Activated CD4-positive, CD25-positive, alpha-beta regulatory T cell treated with anti-CD3 and anti-CD28 coated beads, Interleukin-2, amount 50 U/mL, for 16 hours (primary cell): ENCODE measurements around the gene CDK11A.

Experiments used
- DNase-seq: peaks from one replicate; pipeline ENCODE4 v3.0.0-alpha.2; 2020; ENCODE audit warnings: low read depth, low spot score

Gene CDK11A

GRCh38 chr1:1724035-1724864, at the start of gene CDK11A:
TSS of gene CDK11A (minus strand) at chr1:1724357. CDS start at chr1:1722818, 1,539 bp downstream.
- DNase-seq, result peak; percentile 99

DNA sequence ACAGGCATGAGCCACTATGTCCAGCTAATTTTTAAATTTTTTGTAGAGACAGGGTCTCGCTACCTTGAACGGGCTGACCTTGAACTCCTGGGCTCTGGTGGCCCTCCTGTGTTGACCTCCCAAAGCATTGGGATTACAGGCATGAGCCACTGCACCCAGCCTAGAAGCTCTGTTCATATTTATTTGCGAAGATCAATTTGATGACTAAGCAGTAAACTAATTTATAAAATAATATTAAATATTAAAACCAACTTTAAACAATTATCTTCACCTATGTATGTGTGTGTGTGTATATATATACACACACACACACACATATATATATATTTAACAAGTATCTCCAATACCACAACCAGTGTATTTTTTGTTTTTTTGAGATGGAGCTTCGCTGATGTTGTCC, 49.7 kb upstream of the CDK11A start:
- no peak for DNase-seq

DNA sequence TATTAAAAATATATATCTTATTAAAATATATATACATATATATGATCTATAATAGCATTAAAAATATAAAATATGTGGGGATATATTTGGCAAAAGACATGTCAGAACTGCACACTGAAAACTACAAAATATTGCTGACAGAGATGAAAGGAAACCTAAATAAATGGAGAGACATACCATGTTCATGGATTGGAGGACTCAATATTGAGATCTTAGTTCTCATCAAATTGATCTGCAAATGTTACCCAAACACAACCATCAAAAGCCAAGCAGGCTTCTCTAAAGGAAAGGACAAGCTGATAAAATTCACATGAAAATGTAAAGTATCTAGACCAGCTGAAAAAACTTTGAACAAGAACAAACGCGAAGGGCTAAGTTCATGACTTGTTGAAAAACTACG, 46.9 kb upstream of the CDK11A start:
- DNase-seq, result no peak

- DNase-seq, result no peak
These were observed 45.9 kb upstream of the CDK11A start for GRCh38 chr1:1770102-1770501.

DNA sequence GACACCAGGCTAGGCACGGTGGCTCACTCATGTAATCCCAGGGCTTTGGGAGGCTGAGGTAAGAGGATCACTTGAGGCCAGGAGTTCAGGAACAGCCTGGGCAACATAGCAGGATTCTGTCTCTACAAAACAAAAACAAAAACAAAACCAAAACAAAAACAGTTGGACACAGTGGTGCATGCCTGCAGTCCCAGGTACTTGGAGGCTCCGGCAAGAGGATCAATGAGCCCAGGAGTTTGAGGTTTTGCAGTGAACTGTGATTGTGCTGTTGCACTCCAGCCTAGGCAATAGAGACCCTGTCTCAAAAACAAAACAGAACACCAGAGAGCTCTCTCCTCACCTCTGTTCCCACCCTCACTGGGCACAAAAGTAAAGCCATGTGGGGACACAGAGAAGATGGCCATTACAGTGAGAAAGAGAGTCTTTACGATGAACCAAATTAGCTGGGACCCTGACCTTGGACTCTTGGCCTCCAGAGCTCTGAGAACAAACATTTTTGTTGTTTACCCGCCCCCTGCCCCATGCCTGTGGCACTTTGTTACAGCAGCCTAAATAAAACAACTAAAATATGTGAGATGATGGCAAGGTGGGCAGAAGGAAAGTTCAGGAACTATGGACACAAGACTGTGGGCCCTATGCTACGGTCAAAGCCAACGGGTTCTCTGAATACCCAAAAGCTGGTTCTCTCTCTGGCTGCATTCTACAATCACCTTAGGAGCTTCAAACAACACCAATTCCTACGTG, 44.3 kb upstream of the CDK11A start:
- no peak for DNase-seq

- no peak for DNase-seq
These were observed 40.8 kb upstream of the CDK11A start for GRCh38 chr1:1764876-1765470.

GRCh38 chr1:1763657-1764621, 39.8 kb upstream of the CDK11A start:
- DNase-seq, result no peak

DNA sequence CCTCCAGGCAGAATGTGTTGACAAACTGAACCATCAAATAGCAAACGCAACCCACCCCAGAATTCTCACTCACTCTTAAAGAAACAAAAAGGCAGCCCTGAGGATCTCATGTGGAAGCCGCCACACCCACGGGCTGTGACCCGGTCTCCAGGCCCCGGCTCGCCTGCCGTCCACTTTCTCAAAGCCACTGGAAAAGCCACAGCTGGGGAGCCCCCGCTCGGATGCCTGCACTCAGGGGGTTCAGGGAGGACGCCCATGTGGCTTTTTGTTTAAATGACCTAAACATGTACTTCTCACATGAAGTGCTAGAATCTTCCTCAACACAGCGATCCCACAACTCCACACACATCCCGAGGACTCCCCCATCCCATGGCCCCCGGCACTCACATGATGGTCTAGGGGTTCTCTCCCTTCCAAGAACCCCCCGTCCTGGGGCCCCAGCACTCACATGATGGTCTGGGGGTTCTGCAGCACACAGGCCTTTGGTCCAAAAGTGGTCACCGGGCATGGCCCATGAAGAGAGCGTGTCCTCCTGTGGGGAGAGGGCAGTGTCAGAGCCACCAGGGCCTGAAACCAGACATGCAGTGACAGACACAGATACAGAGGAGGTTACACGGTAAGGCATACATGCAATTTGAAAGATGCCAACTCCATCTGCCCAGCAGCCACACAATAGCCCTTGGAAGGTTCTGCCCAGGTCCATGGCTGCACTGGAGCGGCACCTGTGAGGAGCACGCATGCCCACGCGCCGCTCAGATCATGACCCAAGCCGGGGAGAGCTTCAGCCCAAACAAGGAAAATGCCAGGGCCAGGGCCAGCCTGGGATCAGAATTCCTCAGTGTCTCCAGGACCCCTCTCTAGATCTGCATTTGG, 37.6 kb upstream of the CDK11A start:
- no peak for DNase-seq

- no peak for DNase-seq
These were observed 36.6 kb upstream of the CDK11A start for GRCh38 chr1:1760715-1761114.

GRCh38 chr1:1760345-1760650, 36.1 kb upstream of the CDK11A start:
- DNase-seq, result no peak

DNA sequence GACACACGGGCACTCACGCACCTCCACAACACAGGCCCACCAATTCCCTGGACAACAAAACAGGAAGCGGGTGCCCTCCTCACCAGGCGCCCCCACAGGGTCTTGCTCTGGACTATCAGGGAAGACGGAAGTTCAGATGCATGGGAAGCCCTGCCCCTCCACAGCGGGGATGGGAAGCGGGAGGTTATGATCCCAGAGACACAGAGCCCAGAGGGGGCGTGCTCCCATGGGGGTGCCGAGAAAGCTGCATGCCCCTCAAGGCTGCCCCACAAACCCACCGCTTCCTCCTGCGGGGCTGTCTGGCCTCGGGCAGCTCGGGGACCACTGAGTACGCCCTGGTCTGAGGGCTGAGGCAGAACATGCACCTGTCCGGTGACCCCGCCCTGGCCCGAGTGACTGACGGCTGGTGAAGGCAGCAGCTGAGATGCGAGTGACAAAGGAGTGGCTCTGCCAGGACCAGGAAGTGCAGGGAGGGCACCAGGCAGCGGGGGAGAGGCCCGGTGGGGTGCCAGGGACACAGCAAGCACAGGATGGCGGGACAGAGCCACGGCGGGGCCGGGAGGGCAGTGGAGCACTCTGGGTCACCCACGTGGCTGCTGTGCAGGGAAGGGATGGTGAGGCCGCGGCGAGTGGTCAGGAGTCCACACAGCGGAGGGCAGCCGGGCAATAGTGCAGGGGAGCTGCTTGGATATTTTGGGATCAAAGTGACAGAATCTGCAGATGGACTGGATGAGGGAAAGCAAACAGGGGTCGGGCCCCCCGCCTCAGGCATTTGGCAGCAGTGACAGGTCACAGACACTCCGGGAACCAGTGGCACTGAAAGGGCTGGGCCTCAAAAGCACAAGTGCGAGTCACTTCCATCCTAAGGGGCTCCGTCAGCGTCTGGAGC, 35.5 kb upstream of the CDK11A start:
- DNase-seq, result no peak

DNA sequence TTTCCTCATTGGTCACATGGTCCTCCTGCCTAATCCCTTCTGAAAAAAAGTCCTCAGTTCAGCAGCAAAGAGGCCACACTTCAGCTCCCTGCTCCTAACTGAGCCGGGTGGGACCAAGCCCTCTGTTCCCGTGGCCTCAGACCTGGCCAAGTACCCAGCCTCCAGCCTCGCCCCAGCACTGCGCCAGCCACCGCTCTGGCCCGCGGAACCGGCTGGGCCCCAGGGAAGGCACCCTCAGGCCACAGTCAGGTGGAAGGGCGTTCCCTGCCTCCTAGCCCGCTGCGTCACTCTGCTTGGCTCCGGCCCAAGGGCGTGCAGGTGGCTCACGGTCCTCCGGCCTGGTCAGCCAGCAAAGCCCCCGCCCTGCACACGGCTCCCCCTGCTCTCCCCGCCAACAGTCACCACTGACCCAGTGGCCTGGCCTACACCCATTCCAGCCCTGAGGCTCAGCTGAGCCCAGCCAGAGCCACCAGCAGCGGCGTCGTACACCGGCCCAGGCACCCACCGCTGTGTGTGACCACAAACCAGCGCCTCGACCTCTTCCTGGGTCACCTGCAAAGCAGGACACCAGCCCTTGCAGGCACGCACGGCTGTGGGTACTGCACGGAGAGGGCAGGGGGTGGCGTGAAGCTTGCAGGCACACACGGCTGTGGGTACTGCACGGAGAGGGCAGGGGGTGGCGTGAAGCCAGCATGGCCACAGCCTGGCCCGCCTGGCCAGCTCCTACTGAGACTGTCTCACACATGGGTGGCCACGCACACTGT, 34.7 kb upstream of the CDK11A start:
- no peak for DNase-seq

- no peak for DNase-seq
These were observed 34.0 kb upstream of the CDK11A start for GRCh38 chr1:1758059-1758621.

DNA sequence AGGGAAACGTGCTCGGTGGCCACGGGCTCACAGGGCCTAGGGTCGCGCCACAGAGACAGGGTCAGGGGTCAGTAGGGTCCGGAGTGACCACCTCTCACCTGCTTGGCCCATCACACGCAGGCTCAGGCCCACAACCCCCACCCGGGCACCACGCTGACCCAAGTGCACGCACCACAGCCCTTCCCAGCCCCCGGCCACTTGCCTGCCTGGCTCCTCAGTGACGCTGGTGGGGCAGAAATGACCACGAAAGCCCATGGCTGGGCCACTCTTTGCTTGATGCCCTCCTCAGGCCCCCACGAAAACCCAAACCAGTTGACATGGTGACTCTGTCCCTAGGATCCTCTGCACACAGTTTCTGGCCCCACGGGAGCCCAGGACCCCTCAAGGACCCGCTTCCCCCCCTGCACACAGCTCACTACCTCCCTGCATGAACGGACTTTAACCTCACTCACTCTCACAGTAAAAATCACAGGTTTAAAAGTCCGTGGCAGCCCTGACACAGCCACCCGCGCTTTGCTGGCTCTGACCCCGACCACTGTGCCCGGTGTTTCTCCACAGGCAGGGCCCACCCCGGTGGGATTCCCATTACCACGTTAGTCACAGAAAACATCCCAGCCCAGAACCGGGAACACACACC, 33.4 kb upstream of the CDK11A start:
- DNase-seq, result no peak

DNA sequence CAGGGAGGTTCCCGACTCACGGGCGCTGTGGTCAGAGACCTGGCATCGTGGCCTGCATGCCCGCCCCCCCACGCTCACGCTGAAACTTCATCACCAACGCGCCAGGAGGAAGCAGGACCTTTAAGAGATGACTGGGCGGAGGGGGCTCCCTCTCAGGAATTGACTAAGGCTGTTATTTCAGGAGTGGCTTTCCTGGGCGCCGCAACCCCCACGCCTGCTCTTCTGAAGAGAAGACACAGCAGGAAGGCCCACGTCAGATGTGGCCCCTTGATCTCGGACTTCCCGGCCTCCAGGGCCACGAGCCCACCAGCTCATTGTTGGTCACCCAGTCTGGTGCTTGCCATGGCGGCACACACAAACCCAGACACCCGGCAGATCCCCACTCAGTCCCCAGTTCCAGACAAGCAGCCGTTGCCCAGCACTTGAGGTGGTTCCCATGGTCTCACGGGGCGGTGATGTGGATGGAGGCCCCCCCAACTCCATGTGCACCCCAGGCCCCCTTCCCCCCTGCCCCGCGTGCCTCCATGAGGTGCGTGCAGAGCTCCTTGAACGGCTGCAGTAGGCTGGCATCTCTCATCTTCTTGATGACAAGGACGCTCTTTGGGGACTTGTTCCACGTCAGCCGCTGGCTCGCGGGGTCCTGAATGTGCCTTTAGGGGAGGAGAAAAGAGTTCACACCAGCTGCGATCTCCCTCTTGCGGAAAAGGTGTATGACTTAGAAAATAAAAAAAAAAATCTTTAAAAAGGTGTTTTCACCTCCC, 32.7 kb upstream of the CDK11A start:
- no peak for DNase-seq

DNA sequence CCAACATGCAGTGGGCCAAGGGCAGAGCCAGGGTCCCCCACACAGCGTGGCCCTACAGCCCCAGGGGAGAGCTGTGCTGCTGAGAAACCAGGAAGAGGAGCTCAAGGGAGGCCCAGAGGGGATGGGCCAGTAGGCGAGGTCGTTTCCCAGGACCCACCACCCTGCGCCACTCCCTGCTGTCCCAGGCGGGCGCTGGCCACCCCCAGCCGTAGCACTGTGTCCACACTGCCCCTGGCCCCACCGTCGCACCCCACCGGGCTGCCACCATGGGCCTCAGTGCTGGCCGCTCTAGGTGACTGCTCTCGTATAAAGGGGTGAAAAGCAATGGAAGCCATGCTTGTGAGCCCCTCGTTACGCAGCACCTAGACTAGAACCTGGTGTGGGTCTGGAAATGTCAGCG, 31.7 kb upstream of the CDK11A start:
- no peak for DNase-seq

GRCh38 chr1:1755426-1755825, 31.3 kb upstream of the CDK11A start:
- DNase-seq, result no peak
